ENCODE results near the gene TMEM89.

TMEM89 gene

GRCh38 chr3:48637305-48637704 lies 15.7 kb upstream of the TMEM89 start:
- no peak for TF ChIP-seq CTCF (IDR thresholded peaks at IDR 0.05)

GRCh38 chr3:48636149-48636655 lies 14.6 kb upstream of the TMEM89 start:
- TF ChIP-seq CTCF (IDR thresholded peaks at IDR 0.05): no peak

- TF ChIP-seq CTCF (IDR thresholded peaks at IDR 0.05): peak; percentile 72
Observed at GRCh38 chr3:48635222-48636021, 13.9 kb upstream of the TMEM89 start, which contains the start of gene SLC26A6. TSS of gene SLC26A6 (minus strand) at chr3:48635461. CDS start at chr3:48635393, 68 bp downstream.

DNA sequence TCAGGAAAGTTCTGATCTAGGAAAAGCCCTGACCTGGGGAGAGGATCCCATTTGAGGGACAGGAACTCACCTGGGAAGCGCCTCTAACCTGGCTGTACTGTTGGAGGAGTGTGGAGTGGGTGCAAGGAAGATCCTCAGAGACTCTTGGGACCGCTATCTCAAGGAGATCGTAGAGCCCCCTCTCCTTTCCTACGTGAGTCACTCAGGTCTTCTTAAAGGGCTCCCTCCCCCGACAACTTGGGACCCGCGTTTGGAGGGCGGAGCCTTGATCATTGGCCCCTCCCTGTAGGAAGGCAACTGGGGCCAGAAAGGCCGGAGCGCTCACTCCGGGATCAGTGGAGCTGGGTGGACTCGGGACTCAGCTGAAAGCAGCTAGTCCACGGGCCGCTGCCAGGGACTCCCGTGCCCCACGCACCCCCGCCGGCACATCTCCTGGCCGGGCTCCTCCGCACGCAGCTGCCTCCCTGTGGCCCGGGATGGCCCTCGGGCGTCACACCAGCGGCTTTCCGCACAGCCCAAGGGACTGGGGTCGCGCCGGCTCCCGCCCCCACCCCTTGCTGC lies 13.2 kb upstream of the TMEM89 start:
- no peak for TF ChIP-seq CTCF (IDR thresholded peaks at IDR 0.05)

- TF ChIP-seq CTCF (IDR thresholded peaks at IDR 0.05): no peak
Observed at GRCh38 chr3:48633743-48634142, 12.2 kb upstream of the TMEM89 start.

- TF ChIP-seq CTCF (IDR thresholded peaks at IDR 0.05): no peak
Observed at GRCh38 chr3:48633256-48633655, 11.7 kb upstream of the TMEM89 start.

DNA sequence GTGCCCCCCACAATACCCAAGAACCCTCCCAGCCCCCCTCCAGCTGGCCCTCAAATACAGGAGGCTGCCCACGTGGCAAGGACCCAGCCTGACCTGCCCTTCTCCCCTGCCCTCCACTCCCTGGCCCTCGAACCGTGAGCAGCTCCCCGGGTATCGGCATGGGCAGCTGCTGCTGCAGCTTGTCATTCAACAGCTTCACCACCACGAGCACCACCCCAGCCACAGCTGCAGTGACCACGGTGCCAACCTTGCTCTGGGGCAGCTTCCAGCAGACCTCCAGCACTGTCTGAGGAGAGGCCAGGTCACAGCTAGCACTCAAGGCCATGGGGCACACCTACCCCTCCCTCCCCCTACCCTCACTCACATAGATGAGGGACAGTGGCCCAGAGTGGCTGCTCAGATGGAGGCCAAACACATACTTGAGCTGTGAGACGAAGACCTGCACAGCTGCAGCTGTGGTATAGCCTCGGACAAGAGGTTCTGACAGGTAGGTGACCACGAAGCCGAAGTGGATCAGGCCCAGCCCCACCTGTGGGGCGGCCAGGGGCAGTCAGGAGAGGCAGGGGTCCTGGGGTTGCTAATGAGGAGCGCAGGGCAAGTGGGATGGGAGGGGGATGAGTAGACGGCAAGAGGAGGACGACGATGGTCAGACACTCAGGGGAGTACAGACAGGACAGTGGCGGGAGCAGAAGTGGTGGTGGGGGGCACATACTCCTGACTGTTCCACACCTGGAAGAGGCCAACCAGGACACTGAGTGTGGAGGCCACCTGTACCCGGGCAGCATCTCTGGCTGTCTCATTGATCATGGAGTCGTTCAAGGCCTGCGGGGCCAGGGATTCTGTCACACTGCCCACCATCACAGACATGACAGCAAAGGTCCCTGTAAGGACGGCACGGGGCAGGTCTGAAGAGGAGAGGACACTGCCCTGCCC lies 10.2 kb upstream of the TMEM89 start:
- TF ChIP-seq CTCF (IDR thresholded peaks at IDR 0.05): no peak
